OCI-LY1 (cell line): ENCODE measurements around the gene PALD1.
A peak's percentile ranks its signal among the peaks of the same experiment; 100 is the strongest.

ENCODE experiments used
- H2AFZ ChIP-seq: fragments of 200-600 bp; sonication (generic), shearing (Covaris generic); 2 replicates; pipeline ENCODE4 v1.6.0; 2014; ENCODE audit warnings: antibody characterized with exemption, mild to moderate bottlenecking, low read length
- H3F3A ChIP-seq: fragments of 200-600 bp; sonication (generic), shearing (Covaris generic); 2 replicates; pipeline ENCODE4 v1.6.0; 2014; ENCODE audit warnings: mild to moderate bottlenecking, antibody characterized with exemption, low read length, moderate library complexity; ENCODE audit not compliant: insufficient read depth
- H3K27ac ChIP-seq: fragments of 200-600 bp; sonication (generic); 2 replicates; pipeline ENCODE4 v1.5.1; 2014; ENCODE audit warnings: low read length, mixed run types, mild to moderate bottlenecking, low read depth; ENCODE audit not compliant: poor library complexity, severe bottlenecking
- H3K27me3 ChIP-seq: fragments of 200-600 bp; sonication (generic); 2 replicates; pipeline ENCODE4 v1.6.0; 2014; ENCODE audit warnings: antibody characterized with exemption, mild to moderate bottlenecking, low read length, moderate library complexity; ENCODE audit not compliant: insufficient read depth
- H3K36me3 ChIP-seq: fragments of 200-600 bp; sonication (generic); 2 replicates; pipeline ENCODE4 v1.6.1; 2014; ENCODE audit warnings: mild to moderate bottlenecking, antibody characterized with exemption, low read length, moderate library complexity, mixed read lengths; ENCODE audit not compliant: insufficient read depth
- H3K4me1 ChIP-seq: fragments of 200-600 bp; sonication (generic); 2 replicates; pipeline ENCODE4 v1.5.1; 2014; ENCODE audit warnings: mild to moderate bottlenecking, low read length, moderate library complexity; ENCODE audit not compliant: insufficient read depth, severe bottlenecking
- H3K4me2 ChIP-seq: fragments of 200-600 bp; sonication (generic), shearing (Covaris generic); 2 replicates; pipeline ENCODE4 v1.6.1; 2014; ENCODE audit warnings: low read length
- H3K4me3 ChIP-seq: fragments of 200-600 bp; sonication (generic); 2 replicates; pipeline ENCODE4 v1.5.1; 2014; ENCODE audit warnings: low read length, low read depth, mild to moderate bottlenecking, mixed read lengths; ENCODE audit not compliant: poor library complexity, severe bottlenecking
- H3K79me2 ChIP-seq: fragments of 200-600 bp; shearing (Covaris generic); 2 replicates; pipeline ENCODE4 v1.6.1; 2016; ENCODE audit warnings: mixed run types, low read length, mixed read lengths; ENCODE audit not compliant: insufficient read depth
- H3K9ac ChIP-seq: fragments of 200-600 bp; sonication (generic), shearing (Covaris generic); 2 replicates; pipeline ENCODE4 v1.6.1; 2014; ENCODE audit warnings: mild to moderate bottlenecking, low read length, mixed read lengths
- H3K9me2 ChIP-seq: fragments of 200-600 bp; sonication (generic), shearing (Covaris generic); 2 replicates; pipeline ENCODE4 v1.6.1; 2014; ENCODE audit warnings: low read depth, mild to moderate bottlenecking, low read length, mixed read lengths
- H3K9me3 ChIP-seq: fragments of 200-600 bp; shearing (Covaris generic); 2 replicates; pipeline ENCODE4 v1.6.1; 2014; ENCODE audit warnings: low read length, mixed read lengths
- H4K20me1 ChIP-seq: fragments of 200-600 bp; sonication (generic), shearing (Covaris generic); 2 replicates; pipeline ENCODE4 v1.6.0; 2016; ENCODE audit warnings: mild to moderate bottlenecking, low read length; ENCODE audit not compliant: insufficient read depth
- EZH2 ChIP-seq: fragments of 200-600 bp; sonication (generic), shearing (Covaris generic); IDR thresholded peaks from 2 replicates; pipeline ENCODE4 v1.8.0; 2017; ENCODE audit warnings: borderline replicate concordance, mixed run types, mild to moderate bottlenecking, antibody characterized with exemption, low read length, moderate library complexity, mixed read lengths
- TF ChIP-seq, protein P1 (sequence below): fragments of 200-600 bp; sonication (generic), shearing (Covaris generic); IDR thresholded peaks from 2 replicates; pipeline ENCODE4 v1.5.1; 2017; ENCODE audit warnings: mild to moderate bottlenecking, antibody characterized with exemption, low read length, moderate library complexity, mixed read lengths

The PALD1 gene

GRCh38 chr10:70565556-70566514, 87.3 kb downstream of the PALD1 start:
- H3K79me2 ChIP-seq: no peaks in the 10 kb centered on the region
- H3K4me1 ChIP-seq: peaks cover 30% of the 10 kb centered on the region
- H3K36me3 ChIP-seq: peaks cover 63% of the 10 kb centered on the region; the same call in 1 of the 2 replicates
- no peaks in the 10 kb centered on the region for H3F3A ChIP-seq
- TF ChIP-seq, protein P1, sequence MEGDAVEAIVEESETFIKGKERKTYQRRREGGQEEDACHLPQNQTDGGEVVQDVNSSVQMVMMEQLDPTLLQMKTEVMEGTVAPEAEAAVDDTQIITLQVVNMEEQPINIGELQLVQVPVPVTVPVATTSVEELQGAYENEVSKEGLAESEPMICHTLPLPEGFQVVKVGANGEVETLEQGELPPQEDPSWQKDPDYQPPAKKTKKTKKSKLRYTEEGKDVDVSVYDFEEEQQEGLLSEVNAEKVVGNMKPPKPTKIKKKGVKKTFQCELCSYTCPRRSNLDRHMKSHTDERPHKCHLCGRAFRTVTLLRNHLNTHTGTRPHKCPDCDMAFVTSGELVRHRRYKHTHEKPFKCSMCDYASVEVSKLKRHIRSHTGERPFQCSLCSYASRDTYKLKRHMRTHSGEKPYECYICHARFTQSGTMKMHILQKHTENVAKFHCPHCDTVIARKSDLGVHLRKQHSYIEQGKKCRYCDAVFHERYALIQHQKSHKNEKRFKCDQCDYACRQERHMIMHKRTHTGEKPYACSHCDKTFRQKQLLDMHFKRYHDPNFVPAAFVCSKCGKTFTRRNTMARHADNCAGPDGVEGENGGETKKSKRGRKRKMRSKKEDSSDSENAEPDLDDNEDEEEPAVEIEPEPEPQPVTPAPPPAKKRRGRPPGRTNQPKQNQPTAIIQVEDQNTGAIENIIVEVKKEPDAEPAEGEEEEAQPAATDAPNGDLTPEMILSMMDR: no peak
- no peak for TF ChIP-seq EZH2
- H3K4me2 ChIP-seq: no peak overlapping the region
- no peaks in the 10 kb centered on the region for H3K9me2 ChIP-seq
- no peaks in the 10 kb centered on the region for H3K27me3 ChIP-seq
- H3K4me3 ChIP-seq: no peak overlapping the region
- H3K9ac ChIP-seq: peak overlapping the region; percentile 7; the same call in 1 of the 2 replicates
- H3K9me3 ChIP-seq: no peaks in the 10 kb centered on the region
- H2AFZ ChIP-seq: no peak overlapping the region
- H4K20me1 ChIP-seq: no peaks in the 10 kb centered on the region
- peak overlapping the region; percentile 93 for H3K27ac ChIP-seq

- H3K79me2 ChIP-seq: no peaks in the 10 kb centered on the region
- H3K4me2 ChIP-seq: no peak overlapping the region
- H3K9ac ChIP-seq: no peak overlapping the region
- TF ChIP-seq EZH2: no peak
- TF ChIP-seq, protein P1: no peak
- H4K20me1 ChIP-seq: no peaks in the 10 kb centered on the region
- H3K4me3 ChIP-seq: no peak overlapping the region
- H3K36me3 ChIP-seq: peaks cover 70% of the 10 kb centered on the region; the same call in 1 of the 2 replicates
- H2AFZ ChIP-seq: no peak overlapping the region
- no peaks in the 10 kb centered on the region for H3K27me3 ChIP-seq
- H3K27ac ChIP-seq: peak overlapping the region; percentile 93
- no peaks in the 10 kb centered on the region for H3F3A ChIP-seq
- no peaks in the 10 kb centered on the region for H3K9me2 ChIP-seq
- H3K9me3 ChIP-seq: no peaks in the 10 kb centered on the region
- H3K4me1 ChIP-seq: peaks cover 27% of the 10 kb centered on the region
These were observed 88.1 kb downstream of the PALD1 start for GRCh38 chr10:70566515-70567290.

DNA sequence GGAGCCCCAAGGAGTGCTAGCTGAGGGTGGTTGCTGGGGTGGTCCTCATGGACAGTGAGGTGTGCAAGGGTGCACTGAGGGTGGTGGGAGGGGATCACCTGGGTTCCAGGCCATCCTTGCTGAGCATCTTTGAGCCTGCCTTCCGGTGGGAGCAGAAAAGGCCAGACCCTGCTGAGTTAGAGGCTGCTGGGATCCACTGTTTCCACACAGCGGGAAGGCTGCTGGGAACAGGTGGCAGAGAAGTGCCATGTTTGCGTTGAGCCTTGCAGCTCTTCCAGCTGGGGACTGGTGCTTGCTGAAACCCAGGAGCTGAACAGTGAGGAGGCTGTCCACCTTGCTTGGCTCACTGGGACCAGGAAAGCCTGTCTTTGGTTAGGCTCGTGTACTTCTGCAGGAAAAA, 89.0 kb downstream of the PALD1 start:
- Histone ChIP-seq H3K9me3 (no peaks in the 10 kb centered on the region), H3K36me3 (peaks cover 70% of the 10 kb centered on the region; the same call in 1 of the 2 replicates), H3F3A (no peaks in the 10 kb centered on the region), H3K79me2 (no peaks in the 10 kb centered on the region), H3K27ac (peak overlapping the region; percentile 14), H3K4me1 (peaks cover 27% of the 10 kb centered on the region), H3K4me3 (no peak overlapping the region), H3K9me2 (no peaks in the 10 kb centered on the region), H2AFZ (no peak overlapping the region), H3K9ac (no peak overlapping the region), H4K20me1 (no peaks in the 10 kb centered on the region), H3K27me3 (no peaks in the 10 kb centered on the region), H3K4me2 (no peak overlapping the region)
- TF ChIP-seq, protein P1: no peak
